ENCODE data around the gene RNF11.
A peak's percentile ranks its signal among the peaks of the same experiment; 100 is the strongest.

Gene RNF11

GRCh38 chr1:51310871-51311613 lies 75.0 kb downstream of the RNF11 start:
- CTCF ChIA-PET = interaction anchor here (0.9 to 2.5 kb wide), 2 partner anchors 14 to 224 kb away, joined by 3 to 7 read pairs; no protein-coding TSS in a partner anchor
- no peak overlapping the region for H3K27ac ChIP-seq
- POLR2A ChIA-PET (ENCODE audit: low non-redundant PET) = no interaction called here
- DNase-seq (ENCODE audit: low spot score) = no peak
- TF ChIP-seq, protein P1, sequence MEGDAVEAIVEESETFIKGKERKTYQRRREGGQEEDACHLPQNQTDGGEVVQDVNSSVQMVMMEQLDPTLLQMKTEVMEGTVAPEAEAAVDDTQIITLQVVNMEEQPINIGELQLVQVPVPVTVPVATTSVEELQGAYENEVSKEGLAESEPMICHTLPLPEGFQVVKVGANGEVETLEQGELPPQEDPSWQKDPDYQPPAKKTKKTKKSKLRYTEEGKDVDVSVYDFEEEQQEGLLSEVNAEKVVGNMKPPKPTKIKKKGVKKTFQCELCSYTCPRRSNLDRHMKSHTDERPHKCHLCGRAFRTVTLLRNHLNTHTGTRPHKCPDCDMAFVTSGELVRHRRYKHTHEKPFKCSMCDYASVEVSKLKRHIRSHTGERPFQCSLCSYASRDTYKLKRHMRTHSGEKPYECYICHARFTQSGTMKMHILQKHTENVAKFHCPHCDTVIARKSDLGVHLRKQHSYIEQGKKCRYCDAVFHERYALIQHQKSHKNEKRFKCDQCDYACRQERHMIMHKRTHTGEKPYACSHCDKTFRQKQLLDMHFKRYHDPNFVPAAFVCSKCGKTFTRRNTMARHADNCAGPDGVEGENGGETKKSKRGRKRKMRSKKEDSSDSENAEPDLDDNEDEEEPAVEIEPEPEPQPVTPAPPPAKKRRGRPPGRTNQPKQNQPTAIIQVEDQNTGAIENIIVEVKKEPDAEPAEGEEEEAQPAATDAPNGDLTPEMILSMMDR (conservative IDR thresholded peaks at IDR 0.05; ENCODE audit: low read depth) = no peak

DNA sequence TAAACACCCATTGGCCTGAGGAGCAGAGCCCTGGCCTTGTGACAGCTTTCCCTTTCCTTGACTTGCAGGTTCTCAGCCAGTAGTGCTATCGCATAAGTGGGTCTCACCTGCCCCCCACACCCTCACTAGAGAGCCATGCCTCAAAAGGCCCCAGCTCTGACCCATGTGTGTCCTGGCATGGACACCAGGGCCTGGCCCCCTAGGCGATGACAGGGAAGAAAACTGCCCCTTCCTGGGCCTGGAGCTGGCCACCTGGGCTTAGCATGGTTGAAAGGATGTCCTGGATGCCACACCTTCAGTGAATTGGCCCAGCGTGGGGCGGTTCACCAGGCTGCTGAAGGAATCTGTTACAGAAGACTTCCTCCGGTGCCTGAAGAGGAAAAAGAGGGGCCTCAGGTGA lies 75.8 kb downstream of the RNF11 start:
- ChIA-PET CTCF (interaction anchor here (0.9 to 2.5 kb wide), 2 partner anchors 15 to 223 kb away, joined by 3 to 7 read pairs; no protein-coding TSS in a partner anchor), POLR2A (ENCODE audit: low non-redundant PET) (no interaction called here)
- TF ChIP-seq, protein P1 (conservative IDR thresholded peaks at IDR 0.05; ENCODE audit: low read depth) = no peak
- DNase-seq (ENCODE audit: low spot score) = no peak
- no peak overlapping the region for H3K27ac ChIP-seq

DNA sequence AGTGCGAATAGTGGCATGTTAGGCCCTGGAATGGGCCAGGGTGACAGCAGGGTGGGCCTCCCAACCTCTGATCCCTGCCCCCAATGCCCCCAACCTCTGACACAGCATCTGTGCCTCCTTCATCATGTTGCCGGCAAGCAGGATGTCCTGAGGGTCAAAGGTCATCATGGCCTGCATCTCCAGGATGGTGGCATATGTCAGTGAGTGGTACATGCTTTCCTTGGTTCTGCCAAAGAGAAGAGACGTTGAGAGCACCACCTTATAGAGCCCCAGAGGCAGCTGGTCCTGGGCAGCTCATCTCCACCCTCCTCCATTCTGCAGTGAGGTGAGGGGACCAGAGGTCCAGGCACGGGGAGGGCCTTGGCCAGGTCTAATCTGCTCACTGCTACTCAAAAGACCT lies 76.6 kb downstream of the RNF11 start:
- no peak overlapping the region for H3K27ac ChIP-seq
- TF ChIP-seq, protein P1 (conservative IDR thresholded peaks at IDR 0.05; ENCODE audit: low read depth) = no peak
- ChIA-PET POLR2A (ENCODE audit: low non-redundant PET) (no interaction called here), CTCF (interaction anchor here (2.5 kb wide), 1 partner anchor 16 kb away, joined by 7 read pairs; no protein-coding TSS in a partner anchor)
- no peak for DNase-seq (ENCODE audit: low spot score)

DNA sequence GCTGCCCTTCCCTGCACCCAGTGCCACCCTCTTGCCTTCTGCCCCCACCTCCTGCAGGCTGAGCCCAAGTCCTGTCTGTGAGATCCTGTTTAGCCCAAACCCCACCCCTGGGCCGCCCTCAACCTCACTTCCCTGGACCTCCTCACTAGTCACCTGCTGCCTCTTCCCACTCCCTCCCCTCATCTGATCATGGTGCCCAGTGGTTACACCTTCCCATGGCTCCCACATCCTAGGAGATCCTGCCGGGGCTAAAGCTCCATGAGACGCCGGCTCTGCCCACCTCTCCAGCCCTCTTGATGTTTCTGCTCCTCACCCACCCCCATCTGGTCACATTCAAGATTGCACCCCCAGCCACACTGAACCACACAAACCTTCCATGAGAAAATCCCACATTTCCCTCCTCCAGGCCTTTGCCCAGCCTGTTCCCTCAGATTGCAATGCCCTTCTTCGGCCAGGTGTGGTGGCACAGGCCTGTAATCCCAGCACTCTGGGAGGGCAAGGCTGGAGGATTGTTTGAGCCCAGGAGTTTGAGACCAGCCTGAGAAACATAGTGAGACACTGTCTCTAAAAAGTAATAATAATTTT lies 77.3 kb downstream of the RNF11 start:
- H3K27ac ChIP-seq = peak overlapping the region; percentile 86
- POLR2A ChIA-PET (ENCODE audit: low non-redundant PET) = no interaction called here
- CTCF ChIA-PET = no interaction called here
- DNase-seq (ENCODE audit: low spot score) = no peak
- TF ChIP-seq, protein P1 (conservative IDR thresholded peaks at IDR 0.05; ENCODE audit: low read depth) = no peak

DNA sequence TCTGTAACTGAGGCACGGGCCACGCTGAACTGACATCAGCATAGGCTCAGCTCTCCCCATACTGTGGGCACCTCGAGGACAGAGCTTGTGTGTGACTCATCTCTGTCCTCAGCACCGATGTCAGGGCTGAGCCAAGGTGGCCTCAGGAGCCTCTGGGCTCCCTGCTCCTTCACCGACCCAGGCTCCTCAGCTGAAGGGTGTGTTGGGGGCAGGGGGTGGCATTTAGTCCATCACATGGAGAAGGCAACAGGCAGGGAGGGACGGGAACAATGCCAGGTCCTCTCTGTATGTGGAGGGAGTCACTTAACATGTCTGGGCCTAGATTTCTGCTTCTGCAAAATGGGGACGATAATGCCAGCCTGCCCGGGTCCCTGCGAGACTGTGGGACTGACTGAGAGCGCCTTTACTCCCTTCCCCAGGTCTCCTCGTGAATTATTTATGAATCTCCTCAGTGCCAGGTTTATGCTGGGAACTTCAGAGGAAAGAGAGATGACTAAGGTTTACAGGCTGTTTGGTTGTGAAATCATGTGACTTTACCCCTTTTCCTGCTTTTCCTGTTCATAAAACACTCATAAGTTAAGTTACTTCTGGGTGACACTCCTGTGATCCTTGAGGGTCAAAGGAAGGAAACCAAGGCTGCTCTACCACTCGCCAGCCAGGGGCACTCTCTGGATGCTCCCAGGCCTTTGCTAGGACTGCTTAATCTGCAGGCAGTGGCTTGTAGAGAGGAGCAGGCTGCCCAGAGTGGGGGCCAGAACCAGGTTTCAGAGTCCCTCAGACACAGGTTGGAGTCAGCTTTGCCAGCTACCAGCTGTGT lies 78.1 kb downstream of the RNF11 start:
- ChIA-PET POLR2A (ENCODE audit: low non-redundant PET) (no interaction called here), CTCF (interaction anchor here (1.4 kb wide), 1 partner anchor 17 kb away, joined by 6 read pairs; no protein-coding TSS in a partner anchor)
- TF ChIP-seq, protein P1 (conservative IDR thresholded peaks at IDR 0.05; ENCODE audit: low read depth) = no peak
- peak overlapping the region; percentile 86 for H3K27ac ChIP-seq
- DNase-seq (ENCODE audit: low spot score) = peak; percentile 78

DNA sequence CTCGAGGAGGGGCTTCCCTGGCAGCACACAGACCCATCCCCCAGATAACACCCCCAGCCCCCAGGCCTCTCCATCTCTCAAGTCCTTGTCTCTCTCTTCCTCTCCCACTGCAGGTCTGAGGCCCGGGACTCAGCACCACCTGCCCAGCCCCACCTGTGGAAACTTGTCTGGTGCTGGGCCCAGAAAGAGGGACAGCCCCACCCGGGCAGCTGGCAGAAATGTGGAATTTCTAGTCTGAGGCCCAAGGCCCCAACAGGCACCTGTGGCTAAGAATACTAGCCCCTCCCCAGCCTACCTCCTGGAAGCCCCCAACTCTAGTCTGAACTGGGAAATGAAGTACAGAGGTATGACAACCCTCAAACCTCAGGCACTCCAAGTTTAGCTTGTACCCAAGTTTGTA lies 78.9 kb downstream of the RNF11 start:
- H3K27ac ChIP-seq = peak overlapping the region; percentile 86
- ChIA-PET CTCF (interaction anchor here (0.6 to 1.4 kb wide), 3 partner anchors 10 to 26 kb away, joined by 3 to 6 read pairs (median 3); no protein-coding TSS in a partner anchor), POLR2A (ENCODE audit: low non-redundant PET) (no interaction called here)
- peak; percentile 36 for DNase-seq (ENCODE audit: low spot score)
- TF ChIP-seq, protein P1 (conservative IDR thresholded peaks at IDR 0.05; ENCODE audit: low read depth) = no peak
